GM18907 (cell line): ENCODE data around the gene DRG2.

Experiments
- ATAC-seq: cut with Tn5 transposase; IDR thresholded peaks from one replicate; pipeline ENCODE4 v1.9.1; 2021; ENCODE audit warnings: mild to moderate bottlenecking, moderate library complexity; ENCODE audit not compliant: unreplicated experiment

DRG2 gene

DNA sequence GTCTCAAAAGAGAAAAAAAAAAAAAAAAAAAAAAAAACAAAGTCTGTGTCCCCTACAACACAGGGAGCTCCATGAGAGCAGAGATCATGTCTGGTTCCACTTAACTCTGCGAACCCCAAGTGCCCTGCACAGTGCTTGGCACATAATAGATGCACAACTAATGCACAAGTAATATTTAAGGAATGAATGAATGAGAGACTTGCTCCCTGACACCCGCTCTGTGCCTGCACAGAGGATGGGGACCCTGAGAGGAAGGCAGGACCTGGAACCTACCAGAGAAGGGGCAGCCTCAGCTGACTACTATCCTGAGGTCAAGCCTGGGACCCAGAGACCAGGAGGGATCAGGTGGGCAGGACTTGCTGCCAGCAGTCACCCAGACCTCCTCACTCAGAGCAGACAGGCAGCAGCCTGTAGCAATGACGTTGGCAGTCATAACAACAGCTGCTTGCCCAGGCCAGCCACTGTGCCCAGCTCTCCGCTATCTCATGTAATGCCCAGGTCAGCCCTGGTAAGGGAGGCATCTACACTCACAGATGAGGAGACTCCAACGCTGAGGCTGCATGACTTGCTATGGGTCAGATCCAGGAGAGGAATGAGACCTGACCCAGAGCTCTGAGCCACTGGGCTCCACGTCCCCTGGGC is 23.7 kb downstream of the DRG2 start:
- no peak for ATAC-seq

DNA sequence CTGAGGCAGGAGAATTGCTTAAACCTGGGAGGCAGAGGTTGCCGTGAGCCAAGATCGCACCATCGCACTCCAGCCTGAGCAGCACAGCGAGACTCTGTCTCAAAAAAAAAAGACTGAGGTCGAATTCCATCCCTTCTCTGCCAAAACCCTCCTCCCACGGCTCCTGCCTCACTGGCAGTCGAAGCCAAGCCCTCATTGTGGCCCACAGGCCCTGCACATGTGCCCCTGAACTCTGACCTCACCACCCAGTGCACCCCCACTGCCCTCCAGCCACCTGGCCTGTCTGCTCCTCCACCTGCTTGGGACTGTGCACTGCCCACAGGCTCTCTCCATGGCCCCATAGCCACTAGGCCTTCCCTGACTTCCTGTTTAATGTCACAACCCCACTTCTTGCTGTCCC is 27.8 kb downstream of the DRG2 start:
- ATAC-seq, result no peak

DNA sequence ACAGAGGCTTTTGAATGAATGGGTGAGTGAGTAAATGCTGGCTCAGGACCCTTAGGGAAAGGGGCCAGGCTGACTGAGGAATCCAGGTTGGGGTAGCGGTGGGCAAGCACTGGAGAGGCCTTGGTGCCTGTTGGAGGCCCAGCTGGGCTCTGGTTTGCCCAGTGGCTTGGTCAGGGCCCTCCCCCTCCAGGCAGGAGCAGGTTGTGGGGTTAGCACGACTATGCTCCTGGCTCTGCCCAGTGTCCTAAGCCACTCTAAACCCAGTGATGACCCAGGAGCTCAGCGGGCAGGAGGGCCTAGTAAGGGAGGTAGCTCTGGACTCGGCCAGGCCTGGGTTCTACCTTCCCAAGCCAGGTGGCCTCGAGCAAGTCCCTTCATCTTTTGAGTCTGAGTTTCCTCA is 28.3 kb downstream of the DRG2 start:
- ATAC-seq, result no peak

DNA sequence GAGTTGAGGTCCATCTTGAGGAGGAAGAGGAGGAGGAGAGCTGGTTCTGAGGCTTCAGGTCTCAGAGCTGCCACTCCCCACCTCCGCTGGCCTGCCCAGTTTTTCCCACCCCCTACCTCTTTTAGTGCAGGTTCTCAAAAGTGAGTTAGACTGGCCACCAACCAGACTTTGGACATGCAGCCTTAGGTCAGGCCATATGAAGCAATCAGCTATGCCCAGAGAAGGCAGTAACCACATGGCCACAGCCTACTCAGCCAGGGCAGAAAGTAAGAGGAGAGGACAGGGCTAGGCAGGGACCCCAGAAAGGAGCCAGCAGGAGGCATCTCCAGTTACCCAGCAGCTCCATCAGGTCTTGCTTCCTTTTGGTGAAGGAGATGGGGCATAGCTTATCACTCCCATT is 29.8 kb downstream of the DRG2 start:
- ATAC-seq, result no peak

DNA sequence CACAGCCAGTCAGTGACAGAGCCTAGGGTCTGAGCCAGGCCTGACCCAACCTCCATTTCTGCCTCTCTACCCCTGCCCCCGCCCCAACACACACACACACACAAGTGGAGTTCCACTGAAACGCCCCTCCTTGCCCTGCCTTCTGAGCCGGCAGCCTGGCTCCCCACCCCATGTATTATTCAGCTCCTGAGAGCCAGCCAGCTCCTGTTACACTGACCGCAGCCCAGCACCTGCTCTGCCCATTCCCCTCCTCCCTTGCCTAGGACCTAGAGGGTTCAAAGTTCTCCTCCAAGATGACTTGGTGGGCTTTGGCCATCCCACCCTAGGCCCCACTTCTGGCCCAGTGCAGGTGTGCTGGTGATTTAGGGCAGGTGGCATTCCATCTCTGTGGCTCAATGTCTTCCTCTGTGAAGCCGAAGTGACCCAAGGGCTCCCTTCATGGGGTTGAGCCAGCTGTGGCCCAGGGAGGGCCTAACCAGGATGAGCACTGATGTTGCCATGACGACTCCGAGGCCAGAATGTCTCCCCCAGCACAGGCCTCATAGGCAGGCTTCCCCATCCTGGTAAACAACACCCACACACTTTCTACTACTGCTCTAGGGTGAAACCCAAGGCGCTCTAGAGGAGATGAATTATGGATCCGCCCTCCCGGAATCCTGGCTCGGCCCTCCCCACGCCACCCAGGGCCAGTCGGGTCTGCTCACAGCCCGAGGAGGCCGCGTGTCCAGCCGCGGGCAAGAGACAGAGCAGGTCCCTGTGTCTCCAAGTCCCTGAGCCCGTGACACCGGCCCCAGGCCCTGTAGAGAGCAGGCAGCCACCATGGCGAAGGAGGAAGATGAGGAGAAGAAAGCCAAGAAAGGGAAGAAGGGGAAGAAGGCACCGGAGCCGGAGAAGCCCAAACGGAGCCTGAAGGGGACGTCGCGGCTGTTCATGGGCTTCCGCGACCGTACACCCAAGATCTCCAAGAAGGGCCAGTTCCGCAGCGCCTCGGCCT is 30.5 kb downstream of the DRG2 start:
- ATAC-seq, result no peak

DNA sequence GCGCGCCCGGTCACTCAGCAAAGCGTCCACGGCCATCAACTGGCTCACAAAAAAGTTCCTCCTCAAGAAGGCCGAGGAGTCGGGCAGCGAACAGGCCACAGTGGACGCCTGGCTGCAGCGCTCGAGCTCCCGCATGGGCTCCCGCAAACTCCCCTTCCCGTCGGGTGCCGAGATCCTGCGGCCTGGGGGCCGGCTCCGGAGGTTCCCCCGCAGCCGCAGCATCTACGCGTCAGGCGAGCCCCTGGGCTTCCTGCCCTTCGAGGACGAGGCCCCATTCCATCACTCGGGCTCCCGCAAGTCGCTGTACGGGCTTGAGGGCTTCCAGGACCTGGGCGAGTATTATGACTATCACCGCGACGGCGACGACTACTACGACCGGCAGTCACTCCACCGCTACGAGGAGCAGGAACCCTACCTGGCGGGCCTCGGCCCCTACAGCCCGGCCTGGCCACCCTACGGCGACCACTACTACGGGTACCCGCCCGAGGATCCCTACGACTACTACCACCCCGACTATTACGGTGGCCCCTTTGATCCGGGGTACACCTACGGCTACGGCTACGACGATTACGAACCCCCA is 31.5 kb downstream of the DRG2 start:
- no peak for ATAC-seq

DNA sequence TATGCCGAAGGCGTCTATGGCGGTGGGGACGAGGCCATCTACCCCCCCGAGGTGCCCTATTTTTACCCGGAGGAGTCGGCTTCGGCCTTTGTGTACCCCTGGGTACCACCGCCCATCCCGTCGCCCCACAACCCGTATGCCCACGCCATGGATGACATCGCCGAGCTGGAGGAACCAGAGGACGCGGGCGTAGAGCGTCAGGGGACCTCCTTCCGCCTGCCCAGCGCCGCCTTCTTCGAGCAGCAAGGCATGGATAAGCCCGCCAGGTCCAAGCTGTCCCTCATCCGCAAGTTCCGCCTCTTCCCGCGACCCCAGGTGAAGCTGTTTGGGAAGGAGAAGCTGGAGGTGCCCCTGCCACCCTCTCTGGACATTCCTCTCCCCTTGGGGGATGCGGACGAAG is 32.2 kb downstream of the DRG2 start:
- ATAC-seq, result no peak

DNA sequence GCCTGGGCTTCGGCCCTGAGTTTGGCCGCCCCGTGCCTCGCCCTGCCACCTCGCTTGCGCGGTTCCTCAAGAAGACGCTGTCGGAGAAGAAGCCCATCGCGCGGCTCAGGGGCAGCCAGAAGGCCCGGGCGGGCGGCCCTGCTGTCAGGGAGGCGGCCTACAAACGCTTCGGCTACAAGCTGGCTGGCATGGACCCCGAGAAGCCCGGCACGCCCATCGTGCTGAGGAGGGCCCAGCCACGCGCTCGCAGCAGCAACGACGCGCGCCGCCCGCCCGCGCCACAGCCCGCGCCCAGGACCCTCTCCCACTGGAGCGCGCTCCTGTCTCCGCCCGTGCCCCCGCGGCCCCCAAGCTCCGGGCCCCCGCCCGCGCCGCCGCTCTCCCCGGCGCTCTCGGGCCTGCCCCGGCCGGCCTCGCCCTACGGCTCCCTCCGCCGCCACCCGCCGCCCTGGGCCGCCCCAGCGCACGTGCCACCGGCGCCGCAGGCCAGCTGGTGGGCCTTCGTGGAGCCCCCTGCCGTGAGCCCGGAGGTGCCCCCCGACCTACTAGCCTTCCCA is 32.8 kb downstream of the DRG2 start:
- ATAC-seq, result no peak

DNA sequence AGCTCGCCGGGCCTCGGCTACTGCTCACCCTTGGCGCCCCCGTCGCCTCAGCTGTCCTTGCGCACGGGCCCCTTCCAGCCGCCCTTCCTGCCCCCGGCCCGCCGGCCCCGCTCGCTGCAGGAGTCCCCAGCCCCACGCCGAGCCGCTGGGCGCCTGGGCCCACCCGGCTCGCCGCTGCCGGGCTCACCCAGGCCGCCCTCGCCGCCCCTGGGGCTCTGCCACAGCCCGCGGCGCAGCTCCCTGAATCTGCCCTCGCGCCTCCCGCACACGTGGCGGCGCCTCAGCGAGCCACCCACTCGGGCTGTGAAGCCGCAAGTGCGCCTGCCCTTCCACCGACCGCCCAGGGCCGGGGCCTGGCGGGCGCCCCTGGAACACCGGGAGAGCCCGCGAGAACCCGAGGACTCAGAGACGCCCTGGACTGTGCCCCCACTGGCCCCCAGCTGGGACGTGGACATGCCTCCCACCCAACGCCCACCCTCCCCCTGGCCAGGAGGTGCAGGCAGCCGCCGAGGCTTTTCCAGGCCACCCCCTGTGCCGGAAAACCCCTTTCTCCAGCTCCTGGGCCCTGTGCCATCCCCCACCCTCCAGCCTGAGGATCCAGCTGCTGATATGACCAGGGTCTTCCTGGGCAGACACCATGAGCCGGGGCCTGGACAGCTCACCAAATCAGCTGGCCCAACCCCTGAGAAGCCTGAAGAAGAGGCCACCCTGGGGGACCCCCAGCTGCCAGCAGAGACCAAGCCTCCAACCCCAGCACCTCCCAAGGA is 33.6 kb downstream of the DRG2 start:
- no peak for ATAC-seq

DNA sequence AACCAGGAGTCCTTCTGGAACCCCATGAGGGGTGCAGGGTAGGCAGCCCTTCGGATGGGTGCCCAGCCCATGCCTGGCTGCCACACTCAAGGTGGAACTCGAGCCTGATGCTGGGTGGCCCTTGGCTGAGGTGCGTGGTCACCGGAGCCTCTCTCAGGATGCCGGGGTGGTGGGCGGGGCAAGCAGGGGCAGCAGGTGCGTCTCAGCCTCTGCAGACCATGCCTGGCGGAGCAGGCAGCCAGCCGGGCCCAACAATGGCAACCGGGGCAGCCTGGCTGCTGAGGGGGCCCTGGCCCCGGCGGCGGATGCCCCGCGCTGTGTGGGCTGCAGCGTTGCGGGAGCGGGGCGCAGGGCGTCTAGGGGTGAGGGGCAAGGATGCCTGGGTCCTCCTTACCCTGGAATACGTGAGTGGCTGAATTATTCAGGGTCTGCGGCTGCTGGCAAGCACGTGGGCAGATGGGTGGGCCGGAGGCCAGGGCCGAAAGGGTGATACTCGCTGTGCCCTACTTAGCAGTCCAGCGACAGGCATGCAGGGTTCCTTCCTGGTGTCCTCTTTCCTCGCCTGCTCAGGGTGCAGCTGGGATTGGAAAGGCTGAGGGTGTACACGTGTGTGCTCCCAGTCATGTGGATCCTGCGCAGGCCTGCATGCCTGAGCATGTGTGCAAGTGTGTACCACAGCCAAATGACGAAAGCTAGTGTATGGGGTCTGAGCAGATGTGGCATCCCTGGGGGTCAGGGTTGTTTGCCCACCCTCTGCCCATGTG is 35.4 kb downstream of the DRG2 start:
- no peak for ATAC-seq

DNA sequence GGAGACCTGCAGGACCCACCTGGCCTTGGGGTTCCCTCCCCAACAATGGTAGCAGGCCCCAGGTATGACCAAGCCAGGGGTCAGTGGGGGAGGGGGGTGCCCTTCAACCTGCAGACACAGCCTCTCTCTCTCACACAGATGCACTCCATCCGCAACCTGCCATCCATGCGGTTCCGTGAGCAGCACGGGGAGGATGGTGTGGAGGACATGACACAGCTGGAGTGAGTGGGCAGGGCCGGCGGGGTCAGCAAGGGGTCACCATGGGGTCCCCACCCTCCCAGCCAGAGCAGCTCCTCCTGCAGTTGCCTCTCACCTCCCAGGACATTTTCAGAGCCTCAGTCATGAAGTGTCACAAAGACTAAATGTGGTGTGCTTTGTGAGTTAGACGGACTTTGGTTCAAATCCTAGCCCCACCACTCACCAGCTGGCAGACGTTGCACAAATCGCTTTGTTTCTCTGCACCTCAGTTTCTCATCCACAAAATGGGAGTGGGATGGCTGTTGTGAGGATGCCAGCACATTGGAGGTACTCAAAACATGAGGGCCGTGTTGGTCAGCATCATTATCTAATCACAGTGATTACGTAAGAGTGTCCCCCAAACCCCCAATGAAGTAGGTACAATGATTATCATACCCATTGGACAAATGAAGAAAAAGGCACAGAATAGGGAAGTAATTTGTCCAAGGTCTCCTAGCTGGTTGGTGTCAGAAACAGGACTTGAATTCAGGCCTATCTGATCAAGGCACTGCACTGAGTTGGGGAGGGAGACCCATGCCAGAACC is 36.8 kb downstream of the DRG2 start:
- ATAC-seq, result no peak

DNA sequence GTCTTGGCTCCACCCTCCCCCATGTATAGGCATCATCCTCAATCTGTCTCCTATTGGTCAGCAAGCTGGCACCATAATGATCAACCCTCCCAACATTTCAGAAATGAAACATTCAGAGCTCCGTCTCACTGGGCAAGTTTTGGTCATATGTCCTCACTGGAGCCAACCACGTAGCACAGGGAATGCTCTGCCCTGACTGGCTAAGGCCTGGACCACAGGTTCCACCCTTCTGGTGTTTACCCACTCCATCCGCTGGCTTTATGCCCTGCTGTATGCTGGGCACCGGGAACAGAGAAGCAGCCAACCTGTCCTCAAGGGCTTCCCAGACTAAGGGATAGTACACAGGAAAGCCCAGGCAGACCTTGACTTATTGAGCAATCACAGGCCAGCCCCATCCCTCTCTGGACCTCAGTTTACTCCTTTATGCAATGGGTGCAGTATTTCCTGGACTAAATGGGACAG is 41.3 kb downstream of the DRG2 start:
- ATAC-seq, result no peak

DNA sequence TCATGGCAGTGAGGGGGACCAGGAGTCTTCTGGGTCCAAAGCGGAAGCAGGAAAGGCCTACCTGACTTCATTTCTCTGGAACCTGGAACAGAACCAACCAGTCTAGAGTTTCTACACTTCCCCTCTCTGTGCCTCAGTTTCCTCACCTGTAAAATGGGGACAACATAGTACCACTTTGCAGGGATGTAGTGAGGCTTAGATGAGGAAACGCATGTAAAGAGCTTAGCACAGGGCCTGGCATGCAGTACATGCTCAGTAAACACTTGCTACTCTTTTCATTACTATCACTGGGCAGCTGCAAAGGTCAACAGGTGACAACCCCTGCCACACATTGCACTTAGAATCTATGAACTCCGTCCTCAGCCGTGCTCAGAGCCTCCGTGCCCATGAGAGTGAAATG is 45.0 kb downstream of the DRG2 start:
- no peak for ATAC-seq

DNA sequence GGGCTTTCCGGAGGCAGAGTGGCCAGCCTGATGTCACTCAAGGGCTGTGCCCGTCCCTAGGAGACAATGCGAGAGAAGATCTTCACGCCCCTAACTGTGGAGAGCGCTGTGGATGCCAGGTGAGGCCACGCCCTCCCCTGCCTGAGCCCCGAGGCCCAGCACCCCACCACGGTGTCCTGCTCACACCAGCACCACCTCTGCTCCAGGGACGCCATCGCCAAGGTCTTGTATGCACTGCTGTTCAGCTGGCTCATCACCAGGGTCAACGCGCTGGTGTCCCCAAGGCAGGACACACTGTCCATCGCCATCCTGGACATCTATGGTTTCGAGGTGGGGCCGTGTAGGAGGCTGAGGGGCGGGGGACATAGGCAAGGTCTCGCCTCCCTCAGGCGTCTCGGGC is 48.6 kb downstream of the DRG2 start:
- ATAC-seq, result no peak

DNA sequence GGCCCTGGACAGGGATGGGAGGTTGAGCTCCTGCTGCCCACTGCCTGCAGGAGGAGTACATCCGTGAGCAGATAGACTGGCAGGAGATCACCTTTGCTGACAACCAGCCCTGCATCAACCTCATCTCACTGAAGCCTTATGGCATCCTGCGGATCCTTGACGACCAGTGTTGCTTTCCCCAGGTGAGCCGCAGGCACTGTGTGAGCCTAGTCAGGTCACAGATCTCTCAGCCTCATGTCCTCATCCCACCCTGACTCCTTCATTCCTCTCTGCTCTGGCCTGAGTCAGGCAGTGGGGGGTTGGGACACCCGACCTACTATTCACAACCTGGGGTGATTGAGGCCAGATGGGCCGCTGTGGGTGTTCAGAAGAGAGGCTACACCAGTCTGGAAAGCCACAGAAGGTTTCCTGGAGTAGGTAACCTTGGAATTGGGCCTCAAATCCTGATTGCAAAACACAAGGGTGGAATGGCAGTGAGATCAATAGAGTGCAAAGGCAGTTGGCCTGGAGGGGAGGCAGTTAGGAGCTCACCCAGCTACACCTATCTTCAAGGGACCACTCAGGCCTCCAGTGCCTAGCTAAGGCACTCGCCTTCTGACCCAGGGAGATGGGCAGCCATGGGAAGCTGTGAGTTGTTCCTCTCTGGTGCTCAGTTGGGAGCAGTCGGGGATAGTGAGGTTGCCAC is 50.5 kb downstream of the DRG2 start:
- ATAC-seq, result no peak

DNA sequence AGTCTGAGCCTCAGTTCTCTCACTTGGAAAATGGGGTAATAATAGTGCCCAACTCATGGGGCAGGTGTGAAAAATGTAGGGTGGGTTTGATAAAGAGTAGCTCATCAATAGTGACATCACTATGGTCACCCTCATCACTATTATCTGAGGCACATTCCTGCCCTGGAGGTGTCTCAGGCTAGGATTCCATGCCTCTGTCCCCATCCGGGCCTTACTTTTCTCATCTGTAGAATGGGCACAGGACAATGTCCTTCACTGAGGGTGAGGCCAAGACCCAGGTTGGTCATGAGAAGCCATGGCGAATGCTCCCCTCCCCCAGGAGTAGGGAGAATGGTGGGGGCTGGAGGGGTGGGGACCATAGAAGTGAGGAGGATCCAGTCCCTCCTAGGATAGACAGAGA is 51.3 kb downstream of the DRG2 start:
- ATAC-seq, result no peak

DNA sequence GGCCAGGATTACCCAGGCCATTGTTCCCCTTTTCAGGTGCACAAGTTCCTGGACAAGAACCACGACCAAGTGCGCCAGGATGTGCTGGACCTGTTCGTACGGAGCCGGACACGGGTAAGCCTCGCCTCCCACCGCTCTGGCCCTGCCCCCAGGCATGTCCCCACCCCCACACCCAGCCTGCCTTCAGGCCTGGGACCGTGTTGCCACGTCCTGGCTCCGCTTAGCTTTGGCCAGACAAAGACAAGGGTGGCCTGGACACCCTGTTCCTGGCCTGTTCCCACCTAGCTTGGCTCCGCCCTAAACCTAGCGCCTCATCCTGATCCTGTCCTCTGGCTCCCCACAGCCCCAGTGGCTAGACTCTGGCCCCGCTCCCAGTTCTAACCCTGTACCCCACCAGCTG is 51.8 kb downstream of the DRG2 start:
- ATAC-seq, result no peak

DNA sequence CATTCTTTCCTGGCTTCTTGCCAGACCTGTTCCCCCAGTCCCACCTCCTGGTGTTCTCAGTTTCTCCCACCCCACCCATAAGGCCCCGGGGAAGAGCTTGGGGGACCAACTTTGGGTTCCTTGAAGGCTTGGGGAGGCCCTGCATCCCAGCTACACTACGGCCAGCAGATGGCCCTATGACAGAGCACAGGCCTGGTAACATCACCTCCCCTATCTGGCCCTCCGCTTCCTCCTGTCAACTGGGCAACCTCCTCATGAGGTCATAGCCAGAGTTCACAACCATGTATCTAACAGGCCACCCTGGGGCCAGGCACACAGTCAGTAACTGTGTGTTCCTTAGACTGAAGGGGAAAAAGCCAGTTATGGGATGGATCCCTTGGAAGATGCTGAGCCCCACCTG is 52.2 kb downstream of the DRG2 start:
- ATAC-seq, result no peak

DNA sequence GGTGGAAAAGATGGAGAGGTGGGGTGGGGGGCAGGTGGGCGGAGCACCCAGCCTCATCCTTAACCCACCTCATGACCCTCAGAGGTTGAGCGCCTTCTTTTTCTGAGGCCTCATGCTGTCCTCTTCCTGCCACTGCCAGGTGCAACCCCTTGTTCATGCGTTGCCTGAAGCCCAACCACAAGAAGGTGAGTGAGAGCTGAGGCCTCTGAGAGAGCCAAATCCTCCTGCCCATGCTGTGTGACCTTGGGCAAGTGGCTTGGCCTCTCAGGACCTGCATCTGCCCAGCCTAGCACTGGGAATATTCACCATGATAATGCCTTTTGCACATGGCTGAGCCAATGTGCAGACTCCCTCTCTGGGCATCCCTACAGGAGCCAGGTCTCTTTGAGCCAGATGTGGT is 52.9 kb downstream of the DRG2 start:
- no peak for ATAC-seq
